Uterus (tissue), 2 donors: ENCODE results near the gene POLR1D.

Source experiments
- CTCF ChIP-seq, 4 experiments: fragments of 200-600 bp in 2 of 4; fragments of 450-650 bp in 2 of 4; sonication (generic) in 2 of 4; IDR thresholded peaks; one replicate each; pipeline ENCODE4 v1.5.1; 2016 to 2019; ENCODE audit warnings: antibody characterized with exemption in 4 of 4, mild to moderate bottlenecking in 2 of 4, moderate library complexity in 1 of 4
- POLR2A ChIP-seq, 2 donors: fragments of 450-650 bp; IDR thresholded peaks; one replicate each; pipeline ENCODE4 v1.6.1; 2016; ENCODE audit warnings: antibody characterized with exemption in 2 of 2, mild to moderate bottlenecking in 1 of 2, moderate library complexity in 1 of 2

- TF ChIP-seq CTCF (IDR thresholded peaks at IDR 0.05) = no peak
- TF ChIP-seq POLR2A (IDR thresholded peaks at IDR 0.05) = no peak
Observed at GRCh38 chr13:27654059-27654458, 32.4 kb downstream of the POLR1D start.
